GM12801 (cell line): ENCODE measurements around the gene NFASC.

Experiments
- CTCF ChIP-seq: IDR thresholded peaks from one replicate; pipeline ENCODE4 v1.5.1; 2011; ENCODE audit warnings: control low read depth; ENCODE audit not compliant: insufficient read length; ENCODE audit errors: extremely low read depth

The NFASC gene

GRCh38 chr1:204841798-204842197 is 28.9 kb upstream of the NFASC start:
- no peak for TF ChIP-seq CTCF

- TF ChIP-seq CTCF: no peak
Measured at GRCh38 chr1:204842369-204842768, 28.3 kb upstream of the NFASC start.

GRCh38 chr1:204842892-204843291 is 27.8 kb upstream of the NFASC start:
- TF ChIP-seq CTCF: no peak

GRCh38 chr1:204846546-204846945 is 24.1 kb upstream of the NFASC start:
- TF ChIP-seq CTCF: no peak

GRCh38 chr1:204848579-204848978 is 22.1 kb upstream of the NFASC start:
- no peak for TF ChIP-seq CTCF

GRCh38 chr1:204852854-204853253 is 17.8 kb upstream of the NFASC start:
- TF ChIP-seq CTCF: no peak

- no peak for TF ChIP-seq CTCF
Measured at GRCh38 chr1:204853436-204853835, 17.2 kb upstream of the NFASC start.

GRCh38 chr1:204854286-204854685 is 16.4 kb upstream of the NFASC start:
- no peak for TF ChIP-seq CTCF
